C4-2B (cell line): ENCODE measurements around the gene BPIFB6.

Experiments used
- CTCF ChIP-seq: fragments of 450-650 bp; conservative IDR thresholded peaks from 2 replicates; pipeline ENCODE4 v1.5.1; 2017; ENCODE audit warnings: mild to moderate bottlenecking
- ZFX ChIP-seq: fragments of 450-650 bp; IDR thresholded peaks from 2 replicates; pipeline ENCODE4 v1.6.1; 2017

- TF ChIP-seq CTCF (no peak), ZFX (no peak)
Measured at GRCh38 chr20:33042983-33043730, 11.7 kb downstream of the BPIFB6 start.
